Measurements from ENCODE around the gene PIEZO2.

- TF ChIP-seq CTCF (IDR thresholded peaks at IDR 0.05; ENCODE audit: insufficient read depth, low read length, poor library complexity, severe bottlenecking) (no peak), EZH2phosphoT487 (conservative IDR thresholded peaks at IDR 0.05; ENCODE audit: low read length) (no peak)
Measured at GRCh38 chr18:10723496-10723895, 425.9 kb downstream of the PIEZO2 start.

All from SU-DHL-6 (cell line).